Fibroblast of the aortic adventitia (primary cell): ENCODE results near the gene PTPRQ. TPM values are rescaled to one million over a fixed set of nuclear protein-coding genes. Genes with fewer than 3 reads are reported as not detected.

Experiments used
- DNase-seq: peaks from one replicate; pipeline ENCODE4 v3.0.0-alpha.2; 2010; ENCODE audit warnings: low read depth
- H3K4me3 ChIP-seq: 2 replicates; pipeline ENCODE4 v1.5.1; 2011; ENCODE audit warnings: low read depth, mild to moderate bottlenecking, control low read depth, low read length, moderate library complexity
- CTCF ChIP-seq: IDR thresholded peaks from 2 replicates; pipeline ENCODE4 v1.5.1; 2011; ENCODE audit warnings: mild to moderate bottlenecking, low read length, control low read depth, inconsistent platforms; ENCODE audit not compliant: insufficient read depth
- total RNA-seq: library from RNA; depleted of rRNA; stranded (reverse); fragments of >200 nt; gene quantifications from 2 replicates; pipeline ENCODE4 v1.2.3, GENCODE V29; 2012; ENCODE audit warnings: low replicate concordance

Gene PTPRQ
- total RNA-seq, 1 donor, result 1.2 TPM

DNA sequence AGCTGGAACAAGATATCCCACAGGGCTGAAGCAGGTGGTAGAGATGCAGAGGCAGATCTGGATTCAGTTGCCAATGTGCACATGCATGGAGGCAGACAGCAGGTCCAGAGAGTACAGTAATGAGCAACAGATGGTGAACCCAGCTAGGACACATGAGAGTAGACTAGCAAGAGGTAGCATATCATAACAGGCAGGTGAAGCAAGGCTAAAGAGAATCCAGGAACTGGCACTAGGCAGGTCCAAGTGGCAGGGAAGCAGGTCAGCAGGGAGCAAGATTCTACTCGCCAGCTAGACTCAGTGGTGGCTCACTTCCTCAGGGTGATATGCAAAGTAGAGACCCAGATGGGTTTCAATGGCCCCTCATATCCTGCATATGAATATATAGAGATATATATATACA is 248.1 kb downstream of the PTPRQ start:
- no peak overlapping the region for H3K4me3 ChIP-seq
- DNase-seq, result no peak
- no peak for TF ChIP-seq CTCF

DNA sequence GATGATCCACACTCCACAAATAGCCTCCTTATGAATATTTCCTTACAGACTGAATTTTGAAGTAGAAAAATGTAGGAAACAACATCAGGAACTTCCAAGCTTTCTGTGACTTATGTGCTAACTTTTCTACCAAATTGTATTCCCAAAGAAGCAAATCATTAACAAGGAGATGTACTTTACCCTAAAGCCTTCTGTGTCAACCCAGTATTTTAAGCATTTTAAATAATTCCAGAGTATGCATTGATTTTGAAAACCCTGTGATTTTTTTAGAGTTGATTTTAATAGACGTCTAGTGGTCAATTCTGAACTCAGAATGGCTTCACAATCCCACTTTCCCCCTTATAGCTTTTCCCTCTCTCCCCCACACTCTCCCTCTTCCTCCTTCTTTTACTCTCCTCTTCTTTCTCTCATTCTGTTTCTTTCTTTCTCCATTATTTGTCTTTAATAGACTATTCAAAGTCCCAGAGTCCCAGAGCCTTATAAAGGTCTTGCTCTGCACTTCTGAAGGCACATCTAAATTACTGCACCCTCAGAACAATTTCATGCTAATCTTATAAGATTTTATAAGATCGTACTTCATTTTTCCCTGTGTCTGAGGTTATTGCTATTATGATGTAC is 253.3 kb downstream of the PTPRQ start:
- no peak for TF ChIP-seq CTCF
- H3K4me3 ChIP-seq, result no peak overlapping the region
- DNase-seq, result no peak

GRCh38 chr12:80698256-80698655 is 254.2 kb downstream of the PTPRQ start:
- H3K4me3 ChIP-seq, result no peak overlapping the region
- TF ChIP-seq CTCF, result no peak
- DNase-seq, result no peak

GRCh38 chr12:80698847-80699542 is 255.0 kb downstream of the PTPRQ start:
- no peak for DNase-seq
- no peak for TF ChIP-seq CTCF
- no peak overlapping the region for H3K4me3 ChIP-seq

DNA sequence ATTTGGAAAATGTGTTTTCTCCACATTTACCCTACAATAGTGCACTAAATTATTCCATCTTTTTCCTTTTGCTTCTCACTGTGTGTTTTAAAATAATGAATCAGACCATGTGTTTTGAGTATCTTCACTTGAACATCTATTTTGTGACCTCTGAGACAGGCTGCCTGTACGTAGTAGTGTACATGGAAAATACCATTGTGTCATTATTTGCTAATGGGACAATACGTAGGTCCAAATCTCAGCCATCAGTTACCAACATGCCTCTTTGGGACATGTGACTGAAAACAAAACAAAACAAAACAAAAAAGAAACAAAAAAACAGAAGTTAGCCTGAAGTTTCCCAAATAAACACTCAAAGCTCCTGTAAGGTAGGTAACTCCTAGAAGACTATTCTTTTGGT is 256.3 kb downstream of the PTPRQ start:
- no peak for DNase-seq
- TF ChIP-seq CTCF, result no peak
- H3K4me3 ChIP-seq, result no peak overlapping the region

DNA sequence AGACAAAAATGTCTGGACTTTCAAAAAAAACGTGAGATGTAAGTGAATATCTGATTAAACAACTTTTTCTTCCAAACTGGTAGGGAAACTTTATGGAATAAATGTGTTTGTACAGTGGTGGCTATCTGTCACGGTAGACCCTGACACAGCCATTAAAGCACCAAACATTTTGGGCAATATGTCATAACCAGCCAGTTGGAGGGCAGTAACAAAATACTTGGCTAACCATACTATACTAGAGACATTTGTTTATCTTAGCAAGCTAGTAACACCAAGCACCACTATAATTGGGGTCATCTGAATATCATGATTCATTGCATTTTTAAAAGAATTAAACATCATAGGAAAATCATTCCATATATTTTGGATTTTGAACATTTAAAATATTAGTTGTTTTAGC is 257.4 kb downstream of the PTPRQ start:
- no peak for TF ChIP-seq CTCF
- H3K4me3 ChIP-seq, result no peak overlapping the region
- no peak for DNase-seq
